Tibial artery (tissue), 4 donors: Measurements from ENCODE around the gene SPINK8.

Source experiments
- DNase-seq, 2 donors: peaks; one replicate each; pipeline ENCODE4 v3.0.0-alpha.2; 2019
- H3K27ac ChIP-seq, 2 donors: fragments of 200-600 bp; sonication (generic) in 1 of 2; 1 replicate in 1 of 2; 2 replicates in 1 of 2; pipeline ENCODE4 v1.5.1; 2018 to 2019; ENCODE audit warnings: mild to moderate bottlenecking in 1 of 2
- H3K27me3 ChIP-seq, 2 donors: fragments of 200-600 bp; sonication (generic) in 1 of 2; one replicate each; pipeline versions ENCODE4 v1.5.1 to v1.6.0; 2016 to 2019
- H3K36me3 ChIP-seq, 3 donors: fragments of 200-600 bp; sonication (generic) in 2 of 3; one replicate each; pipeline ENCODE4 v1.5.1; 2016 to 2019; ENCODE audit warnings: mild to moderate bottlenecking in 2 of 3
- H3K4me1 ChIP-seq, 4 donors: fragments of 200-600 bp; sonication (generic) in 2 of 4; 1 replicate in 3 of 4; 2 replicates in 1 of 4; pipeline ENCODE4 v1.5.1; 2016 to 2019
- H3K4me3 ChIP-seq, 2 donors: fragments of 200-600 bp; sonication (generic) in 1 of 2; 1 replicate in 1 of 2; 2 replicates in 1 of 2; pipeline ENCODE4 v1.5.1; 2018 to 2019; ENCODE audit warnings: mild to moderate bottlenecking in 2 of 2
- H3K9me3 ChIP-seq, 3 donors: fragments of 200-600 bp; sonication (generic) in 1 of 3; one replicate each; pipeline ENCODE4 v1.5.1; 2016 to 2019
- CTCF ChIP-seq, 2 experiments: fragments of 200-600 bp in 1 of 2; fragments of 450-650 bp in 1 of 2; IDR thresholded peaks; one replicate each; pipeline ENCODE4 v1.5.1; 2017 to 2019; ENCODE audit warnings: antibody characterized with exemption in 2 of 2, mild to moderate bottlenecking in 1 of 2, moderate library complexity in 1 of 2
- intact Hi-C: fragments of 100-400 bp; cut with DNase I; formaldehyde crosslinking; loops from one replicate; pipeline ENCODE4 v1.15.0; 2023; ENCODE audit warnings: low total_unique reads

Gene SPINK8

GRCh38 chr3:48353987-48354386 lies 20.5 kb upstream of the SPINK8 start:
- intact Hi-C loops = no loop called here
- Histone ChIP-seq H3K4me3 (no peak overlapping the region), H3K27ac (no peak overlapping the region), H3K36me3 (no peaks in the 10 kb centered on the region), H3K4me1 (no peaks in the 10 kb centered on the region), H3K9me3 (no peaks in the 10 kb centered on the region), H3K27me3 (peaks cover 0 to 7% of the 10 kb centered on the region in 2 donors)
- TF ChIP-seq CTCF (IDR thresholded peaks at IDR 0.05) = no peak
- DNase-seq = no peak

- DNase-seq = no peak
- Histone ChIP-seq H3K27me3 (peaks cover 0 to 7% of the 10 kb centered on the region in 2 donors), H3K27ac (no peak overlapping the region), H3K4me3 (no peak overlapping the region), H3K4me1 (no peaks in the 10 kb centered on the region), H3K36me3 (no peaks in the 10 kb centered on the region), H3K9me3 (no peaks in the 10 kb centered on the region)
- intact Hi-C loops = no loop called here
- no peak for TF ChIP-seq CTCF (IDR thresholded peaks at IDR 0.05)
Observed at GRCh38 chr3:48352546-48352945, 19.1 kb upstream of the SPINK8 start.

- intact Hi-C loops = no loop called here
- no peaks in the 10 kb centered on the region for H3K36me3 ChIP-seq
- H3K27ac ChIP-seq = no peak overlapping the region
- H3K27me3 ChIP-seq = no peaks in the 10 kb centered on the region
- no peak for TF ChIP-seq CTCF (IDR thresholded peaks at IDR 0.05)
- no peak for DNase-seq
- H3K4me3 ChIP-seq = no peak overlapping the region
- H3K4me1 ChIP-seq = no peaks in the 10 kb centered on the region
- H3K9me3 ChIP-seq = no peaks in the 10 kb centered on the region
Observed at GRCh38 chr3:48347500-48347899, 14.0 kb upstream of the SPINK8 start.

- Histone ChIP-seq H3K4me3 (no peak overlapping the region), H3K4me1 (no peaks in the 10 kb centered on the region), H3K9me3 (no peaks in the 10 kb centered on the region), H3K27me3 (no peaks in the 10 kb centered on the region), H3K36me3 (no peaks in the 10 kb centered on the region), H3K27ac (no peak overlapping the region)
- no peak for DNase-seq
- intact Hi-C loops = no loop called here
- no peak for TF ChIP-seq CTCF (IDR thresholded peaks at IDR 0.05)
Observed at GRCh38 chr3:48345946-48346572, 12.6 kb upstream of the SPINK8 start.

- TF ChIP-seq CTCF (IDR thresholded peaks at IDR 0.05) = no peak
- Histone ChIP-seq H3K4me3 (no peak overlapping the region), H3K4me1 (no peaks in the 10 kb centered on the region), H3K36me3 (no peaks in the 10 kb centered on the region), H3K9me3 (no peaks in the 10 kb centered on the region), H3K27ac (no peak overlapping the region), H3K27me3 (no peaks in the 10 kb centered on the region)
- intact Hi-C loops = no loop called here
- DNase-seq = no peak
Observed at GRCh38 chr3:48344867-48345507, 11.5 kb upstream of the SPINK8 start.
